Mesenteric fat pad (tissue), 1 donor: ENCODE results near the gene ACAD10. TPM values are rescaled to one million over a fixed set of nuclear protein-coding genes. Genes with fewer than 3 reads are reported as not detected.

Experiments used
- DNase-seq: peaks from one replicate; pipeline ENCODE4 v3.0.0-alpha.2; 2020; ENCODE audit warnings: low spot score
- total RNA-seq: library from RNA; stranded (reverse); fragmentation: NEBNext Ultra II Directional; extraction: Animal tissue kit (Norgen Biotek cat#: 25700); gene quantifications from one replicate; pipeline ENCODE4 v1.2.1, GENCODE V29; 2021
- donor health status: DM: yes; HTN: yes; CAD: no.

ACAD10 gene
- total RNA-seq, 1 donor from 2014 or later, result 15.6 TPM

- DNase-seq, result no peak
These were observed 89.6 kb downstream of the ACAD10 start for GRCh38 chr12:111775205-111776193.

- DNase-seq, result no peak
These were observed 91.0 kb downstream of the ACAD10 start for GRCh38 chr12:111776836-111777344.

- no peak for DNase-seq
These were observed 91.6 kb downstream of the ACAD10 start for GRCh38 chr12:111777345-111778045.

GRCh38 chr12:111780166-111780565, 94.3 kb downstream of the ACAD10 start:
- DNase-seq, result no peak

GRCh38 chr12:111780615-111781014, 94.8 kb downstream of the ACAD10 start:
- no peak for DNase-seq

- DNase-seq, result no peak
These were observed 95.3 kb downstream of the ACAD10 start for GRCh38 chr12:111781085-111781658.

- DNase-seq, result no peak
These were observed 97.2 kb downstream of the ACAD10 start for GRCh38 chr12:111783046-111783445.

GRCh38 chr12:111784953-111785352, 99.1 kb downstream of the ACAD10 start:
- DNase-seq, result no peak

- no peak for DNase-seq
These were observed 99.8 kb downstream of the ACAD10 start for GRCh38 chr12:111785651-111786050.

GRCh38 chr12:111788178-111788654, 102.4 kb downstream of the ACAD10 start:
- no peak for DNase-seq

- no peak for DNase-seq
These were observed 103.9 kb downstream of the ACAD10 start for GRCh38 chr12:111789779-111790178.

- DNase-seq, result no peak
These were observed 105.7 kb downstream of the ACAD10 start for GRCh38 chr12:111791507-111791906.

- DNase-seq, result peak; percentile 90
These were observed 106.5 kb downstream of the ACAD10 start for GRCh38 chr12:111792155-111792855.

- no peak for DNase-seq
These were observed 107.0 kb downstream of the ACAD10 start for GRCh38 chr12:111792856-111793235.

GRCh38 chr12:111798182-111798581, 112.3 kb downstream of the ACAD10 start:
- DNase-seq, result no peak

- no peak for DNase-seq
These were observed 113.9 kb downstream of the ACAD10 start for GRCh38 chr12:111799758-111800157.

GRCh38 chr12:111803038-111803626, 117.3 kb downstream of the ACAD10 start:
- no peak for DNase-seq

GRCh38 chr12:111803851-111804250, 118.0 kb downstream of the ACAD10 start:
- no peak for DNase-seq

- no peak for DNase-seq
These were observed 120.5 kb downstream of the ACAD10 start for GRCh38 chr12:111806304-111806703.
